ENCODE results near the gene GUSB.
"Not testable (repeated sequence)": the region's sequence is repeated elsewhere in the genome, so short reads cannot be mapped to it uniquely, and the experiment has no call there.

The GUSB gene

DNA sequence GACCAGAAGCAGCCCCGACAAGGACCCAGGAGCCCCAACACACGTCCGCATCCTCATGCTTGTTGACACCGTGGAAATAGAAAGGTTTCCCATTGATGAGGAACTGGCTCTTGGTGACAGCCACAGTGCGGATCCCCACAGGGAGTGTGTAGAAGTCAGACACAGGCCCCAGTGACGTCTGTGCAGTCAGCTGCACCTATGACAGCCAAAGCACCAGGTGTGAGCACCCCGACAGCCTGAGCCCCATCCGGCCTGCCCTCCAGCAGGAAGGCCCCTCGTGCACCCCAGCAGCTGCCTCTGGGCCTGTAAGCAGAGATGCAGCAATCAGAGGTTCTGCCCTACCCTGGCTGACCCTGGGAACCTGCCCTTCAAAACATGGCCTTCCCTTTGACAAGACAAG is 7.1 kb downstream of the GUSB start:
- no peak for DNase-seq

GRCh38 chr7:65974191-65974801 is 7.7 kb downstream of the GUSB start:
- no peak for DNase-seq

GRCh38 chr7:65972976-65973375 is 9.0 kb downstream of the GUSB start:
- DNase-seq: no peak

DNA sequence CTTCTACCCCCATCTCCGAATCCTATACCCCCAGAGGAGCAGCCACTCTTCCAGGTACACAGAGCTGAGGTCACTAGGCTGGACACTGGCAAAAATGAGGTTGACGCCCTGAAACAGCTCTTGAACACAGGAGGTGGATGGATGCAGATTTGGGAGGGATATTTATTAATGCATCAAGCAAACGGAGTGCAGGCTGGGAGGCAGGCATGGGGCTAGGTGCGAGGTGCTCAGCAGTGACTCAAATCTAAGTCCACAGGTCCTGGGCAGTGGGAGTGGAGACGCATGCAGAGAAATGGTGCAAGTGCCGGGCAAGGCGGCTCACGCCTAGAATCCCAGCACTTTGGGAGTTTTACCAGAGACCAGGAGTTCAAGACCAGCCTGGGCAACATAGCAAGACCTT is 11.0 kb downstream of the GUSB start:
- no peak for DNase-seq

DNA sequence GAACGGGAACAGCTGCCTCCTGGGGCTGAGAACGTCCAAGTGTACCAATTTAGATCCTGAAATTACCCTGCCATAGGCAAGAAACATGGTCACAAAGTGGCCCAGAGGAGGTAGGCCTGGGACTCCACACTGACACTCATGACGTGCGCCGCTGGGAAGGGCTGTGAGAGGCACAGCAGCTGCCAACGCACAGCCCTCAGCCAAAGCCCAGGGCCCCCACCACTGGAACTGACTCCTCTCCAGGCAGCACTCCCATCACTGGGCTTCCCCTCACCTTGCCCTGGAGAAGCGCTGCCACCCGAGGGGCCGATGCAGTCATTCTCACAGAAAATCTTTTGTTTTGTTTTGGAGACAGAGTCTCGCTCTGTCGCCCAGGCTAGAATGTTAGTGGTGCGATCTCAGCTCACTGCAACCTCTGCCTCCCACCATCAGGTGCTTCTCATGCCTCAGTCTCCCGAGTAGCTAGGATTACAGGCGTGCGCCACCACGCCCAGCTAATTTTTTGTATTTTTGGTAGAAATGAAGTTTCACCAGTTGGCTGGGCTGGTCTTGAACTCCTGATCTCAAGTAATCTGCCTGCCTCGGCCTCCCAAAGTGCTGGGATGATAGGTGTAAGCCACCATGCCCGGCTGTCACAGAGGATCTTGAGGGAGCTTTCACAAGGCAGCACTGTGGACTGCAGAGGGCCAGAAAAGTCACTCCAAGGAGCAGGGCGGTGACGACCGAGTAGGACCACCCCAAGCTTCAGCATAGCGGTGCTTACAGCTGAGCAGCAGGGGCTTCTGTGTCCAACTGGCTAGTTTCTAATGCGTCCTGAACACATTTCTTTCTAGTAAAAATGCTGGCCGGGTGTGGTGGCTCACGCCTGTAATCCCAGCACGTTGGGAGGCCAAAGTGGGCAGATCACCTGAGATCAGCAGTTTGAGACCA is 13.5 kb downstream of the GUSB start:
- DNase-seq: no peak

DNA sequence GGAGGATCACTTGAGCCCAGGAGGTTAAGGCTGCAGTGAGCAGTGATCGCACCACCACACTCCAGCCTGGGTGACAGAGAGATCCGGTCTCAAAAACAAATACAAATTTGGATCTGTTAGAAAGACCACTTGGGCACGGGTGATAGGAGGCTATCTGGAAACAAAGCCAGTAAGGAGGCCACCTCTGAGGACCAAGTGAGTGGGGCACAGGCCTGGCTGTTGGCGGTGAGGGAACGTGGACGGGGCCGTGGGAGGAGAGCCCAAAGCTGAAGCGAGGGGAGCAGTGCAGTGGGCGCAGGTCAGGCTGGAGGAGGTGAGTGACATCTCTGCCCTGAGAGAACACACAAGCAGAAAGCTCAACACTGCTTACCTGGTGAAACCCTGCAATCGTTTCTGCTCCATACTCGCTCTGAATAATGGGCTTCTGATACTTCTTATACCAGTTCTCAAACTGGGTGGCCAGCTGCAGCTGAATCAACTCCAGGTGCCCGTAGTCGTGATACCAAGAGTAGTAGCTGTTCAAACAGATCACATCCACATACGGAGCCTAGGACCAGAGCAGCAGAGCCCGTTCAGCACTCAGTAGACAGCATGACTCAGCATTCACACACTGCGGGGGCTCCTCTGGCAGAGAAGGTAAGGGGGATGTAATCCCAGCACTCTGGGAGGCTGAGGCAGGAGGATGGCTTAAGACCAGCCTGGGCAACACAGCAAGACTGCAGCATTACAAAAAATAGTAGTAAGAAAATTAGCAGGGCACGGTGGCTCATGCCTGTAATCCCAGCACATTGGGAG is 14.5 kb downstream of the GUSB start:
- DNase-seq: no peak

- no peak for DNase-seq
Observed at GRCh38 chr7:65966146-65966545, 15.9 kb downstream of the GUSB start.

DNA sequence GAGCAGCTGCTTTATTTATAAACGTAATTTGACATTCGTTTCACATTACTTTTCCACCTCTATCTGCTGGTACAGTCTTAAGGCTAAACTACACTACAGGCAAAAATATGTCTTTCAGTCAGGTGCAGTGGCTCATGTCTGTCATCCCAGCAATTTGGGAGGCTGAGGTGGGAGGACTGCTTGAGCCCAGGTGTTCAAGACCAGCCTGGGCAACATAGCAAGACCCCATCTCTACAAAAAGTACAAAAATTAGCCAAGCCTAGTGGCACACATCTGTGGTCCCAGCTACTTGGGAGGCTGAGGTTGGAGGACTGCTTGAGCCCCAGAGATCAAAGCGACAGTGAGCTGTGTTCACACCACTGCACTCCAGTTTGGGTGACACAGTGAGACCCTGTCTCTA is 17.3 kb downstream of the GUSB start:
- DNase-seq: not testable (repeated sequence)

DNA sequence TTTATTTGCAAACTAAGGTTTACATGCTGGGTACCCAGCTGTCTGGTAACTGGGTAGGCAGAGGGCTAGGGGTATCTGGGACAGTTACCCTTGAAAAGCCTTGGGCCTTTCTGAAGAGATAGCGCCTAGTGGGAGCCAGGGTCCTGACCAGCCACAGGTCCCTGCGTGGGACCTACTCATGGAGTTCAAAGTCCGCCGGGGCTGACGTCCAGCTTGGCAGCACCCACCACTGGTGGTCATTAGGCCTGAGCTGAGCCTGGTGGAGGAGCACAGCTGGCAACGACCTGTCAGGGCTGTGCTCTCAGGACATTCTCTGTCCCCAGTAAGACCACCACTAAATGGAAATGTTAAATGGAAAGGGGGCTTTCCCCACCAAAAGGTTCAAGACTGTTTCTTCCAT is 20.0 kb downstream of the GUSB start:
- no peak for DNase-seq

- no peak for DNase-seq
Observed at GRCh38 chr7:65960351-65961074, 21.5 kb downstream of the GUSB start.

GRCh38 chr7:65955718-65956117 is 26.3 kb downstream of the GUSB start:
- no peak for DNase-seq

DNA sequence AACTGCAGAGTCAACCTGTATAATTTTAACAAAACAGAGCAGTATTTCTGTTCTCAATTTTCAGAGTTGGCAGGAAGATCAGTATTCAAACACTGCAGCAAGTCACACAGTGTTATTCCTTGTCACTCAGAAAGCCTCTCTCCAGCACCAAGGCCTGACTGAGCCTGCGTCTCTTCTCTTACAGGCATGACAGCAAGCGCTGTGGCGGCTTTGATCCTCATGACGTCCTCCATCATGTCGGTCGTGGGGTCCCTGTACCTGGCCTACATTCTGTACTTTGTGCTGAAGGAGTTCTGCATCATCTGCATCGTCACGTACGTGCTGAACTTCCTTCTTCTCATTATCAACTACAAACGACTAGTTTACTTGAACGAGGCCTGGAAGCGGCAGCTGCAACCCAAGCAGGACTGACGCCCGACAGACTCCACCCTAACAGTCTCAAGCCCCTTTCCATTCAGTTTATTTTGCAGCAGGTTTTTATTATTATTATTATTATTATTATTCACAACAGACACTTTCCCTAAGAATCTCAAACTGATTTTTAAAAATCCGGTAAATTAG is 28.0 kb downstream of the GUSB start:
- no peak for DNase-seq

- no peak for DNase-seq
Observed at GRCh38 chr7:65953001-65953720, 28.9 kb downstream of the GUSB start.

DNA sequence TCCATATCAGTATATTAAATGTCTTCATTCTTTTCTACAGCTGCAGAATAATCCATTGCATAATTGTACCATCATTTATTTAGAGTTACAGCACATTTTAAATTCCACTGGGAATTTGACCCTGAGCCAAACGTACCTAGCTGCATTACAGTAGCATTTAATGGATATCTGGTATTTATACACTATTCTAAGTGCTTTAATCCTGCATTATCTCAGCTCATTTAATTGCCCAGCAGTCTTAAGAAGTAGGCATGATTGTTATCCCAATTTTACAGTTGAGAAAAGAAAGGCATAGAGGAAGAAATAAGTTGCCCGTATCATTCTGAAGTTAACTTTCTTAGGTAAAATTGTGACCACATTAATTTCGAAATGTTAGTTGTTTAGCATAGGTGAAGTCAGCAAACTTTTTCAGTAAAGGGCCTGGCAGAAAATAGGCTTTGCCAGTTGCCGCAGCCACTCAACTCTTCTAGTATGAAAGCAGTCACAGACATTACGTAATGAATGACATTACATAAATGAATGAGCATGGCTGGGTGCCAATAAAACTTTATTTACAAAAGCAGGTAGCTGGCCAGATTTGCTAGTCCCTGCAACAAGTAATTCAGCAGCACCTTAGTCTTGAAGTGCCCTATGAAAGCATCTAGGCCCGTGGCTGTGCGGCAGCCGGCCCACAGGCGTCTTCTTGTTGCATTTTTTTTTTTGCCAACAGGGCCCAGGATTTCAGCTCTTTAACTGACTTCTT is 30.0 kb downstream of the GUSB start:
- DNase-seq: no peak

GRCh38 chr7:65946904-65947303 is 35.1 kb downstream of the GUSB start:
- no peak for DNase-seq

GRCh38 chr7:65945787-65946186 is 36.2 kb downstream of the GUSB start:
- not testable (repeated sequence) for DNase-seq

DNA sequence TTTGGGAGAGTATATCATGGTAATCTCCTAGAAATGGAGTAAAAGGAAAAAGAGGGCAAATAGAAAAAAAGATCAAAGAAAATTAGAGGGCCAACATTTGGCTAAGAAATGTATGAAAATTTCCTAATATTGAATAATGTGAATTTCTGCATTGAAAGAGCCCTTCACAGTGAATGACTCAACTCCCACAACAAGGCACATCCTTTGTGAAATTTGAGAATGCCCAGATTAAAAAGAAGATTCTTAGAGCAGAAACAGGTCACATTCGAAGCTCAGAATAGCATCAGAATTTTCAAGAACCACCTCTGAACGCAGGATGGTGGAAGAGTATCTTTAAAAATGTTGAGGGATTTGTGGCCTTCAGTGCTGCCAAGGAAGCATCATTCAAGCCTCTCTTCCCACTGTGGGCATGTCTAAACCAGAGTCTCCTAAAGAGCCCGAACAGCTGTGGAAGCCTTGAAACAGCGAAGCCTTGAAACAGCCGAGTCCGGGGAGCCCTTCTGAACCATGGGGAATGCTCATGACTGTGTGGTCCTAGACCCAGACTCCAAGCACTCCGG is 43.6 kb downstream of the GUSB start:
- no peak for DNase-seq

GRCh38 chr7:65937296-65937695 is 44.7 kb downstream of the GUSB start:
- DNase-seq: no peak

GRCh38 chr7:65931685-65932084 is 50.3 kb downstream of the GUSB start:
- no peak for DNase-seq
